Effector memory CD4-positive, alpha-beta T cell (primary cell): Measurements from ENCODE around the gene RASL11B.

Experiments
- DNase-seq, 3 donors: peaks; one replicate each; pipeline ENCODE4 v3.0.0-alpha.2; 2020
- H3K27ac ChIP-seq: 2 replicates; pipeline ENCODE4 v1.7.0; 2013; ENCODE audit warnings: mild to moderate bottlenecking, low read length, moderate library complexity; ENCODE audit not compliant: insufficient read depth, poor library complexity, severe bottlenecking
- H3K27me3 ChIP-seq: replicated peaks from 2 replicates; pipeline ENCODE4 v1.7.0; 2013; ENCODE audit warnings: mild to moderate bottlenecking, low read length; ENCODE audit not compliant: insufficient read depth, control insufficient read depth, poor library complexity, severe bottlenecking
- H3K36me3 ChIP-seq: 2 replicates; pipeline ENCODE4 v1.7.0; 2013; ENCODE audit warnings: mild to moderate bottlenecking, low read length, moderate library complexity; ENCODE audit not compliant: control insufficient read depth, insufficient read depth
- H3K4me1 ChIP-seq: 2 replicates; pipeline ENCODE4 v1.7.0; 2013; ENCODE audit warnings: low read length, mild to moderate bottlenecking; ENCODE audit not compliant: control insufficient read depth, insufficient read depth, poor library complexity, severe bottlenecking
- H3K4me3 ChIP-seq: 2 replicates; pipeline ENCODE4 v1.7.0; 2013; ENCODE audit warnings: low read length, low read depth, mild to moderate bottlenecking; ENCODE audit not compliant: insufficient read depth, poor library complexity, severe bottlenecking
- H3K9me3 ChIP-seq: 2 replicates; pipeline ENCODE4 v1.7.0; 2013; ENCODE audit warnings: mild to moderate bottlenecking, low read length, moderate library complexity; ENCODE audit not compliant: control insufficient read depth

Gene RASL11B

DNA sequence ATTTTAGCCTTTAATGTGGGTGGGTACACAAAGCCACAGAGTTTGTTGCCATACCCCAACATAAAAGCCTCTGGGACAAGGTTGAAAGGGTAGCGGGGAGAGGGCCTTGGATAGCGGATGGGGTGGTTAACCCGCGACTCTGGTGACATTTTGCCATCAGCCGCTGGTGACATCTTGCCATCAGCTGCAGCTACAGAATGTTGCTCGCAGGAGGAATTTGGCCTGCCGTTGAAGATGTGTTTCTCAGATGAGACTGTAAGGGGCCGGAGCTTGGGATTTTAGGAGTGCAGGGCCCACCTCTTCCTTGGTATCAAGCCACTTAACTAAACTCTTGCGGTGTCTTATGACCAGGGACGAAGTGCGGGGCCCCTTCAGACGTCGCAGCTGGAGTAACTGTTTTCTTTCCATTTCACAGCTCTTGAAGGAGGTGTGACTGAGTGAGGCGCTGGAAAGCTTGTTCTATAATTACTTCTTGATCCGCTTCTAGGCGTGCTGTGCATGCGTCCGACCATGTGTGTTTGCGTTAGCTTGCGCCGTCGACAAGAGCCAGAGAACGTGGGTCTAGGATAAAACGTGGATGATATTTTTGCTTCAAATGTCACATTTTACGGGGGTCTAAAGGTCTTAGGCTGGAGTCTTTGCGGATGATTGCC lies 820 bp upstream of the RASL11B start:
- Histone ChIP-seq H3K27ac (no peak overlapping the region), H3K4me3 (peak overlapping the region; percentile 63), H3K36me3 (no peaks in the 10 kb centered on the region), H3K9me3 (no peaks in the 10 kb centered on the region), H3K27me3 (peaks cover 2% of the 10 kb centered on the region), H3K4me1 (peaks cover 13% of the 10 kb centered on the region)
- DNase-seq, result no peak

DNA sequence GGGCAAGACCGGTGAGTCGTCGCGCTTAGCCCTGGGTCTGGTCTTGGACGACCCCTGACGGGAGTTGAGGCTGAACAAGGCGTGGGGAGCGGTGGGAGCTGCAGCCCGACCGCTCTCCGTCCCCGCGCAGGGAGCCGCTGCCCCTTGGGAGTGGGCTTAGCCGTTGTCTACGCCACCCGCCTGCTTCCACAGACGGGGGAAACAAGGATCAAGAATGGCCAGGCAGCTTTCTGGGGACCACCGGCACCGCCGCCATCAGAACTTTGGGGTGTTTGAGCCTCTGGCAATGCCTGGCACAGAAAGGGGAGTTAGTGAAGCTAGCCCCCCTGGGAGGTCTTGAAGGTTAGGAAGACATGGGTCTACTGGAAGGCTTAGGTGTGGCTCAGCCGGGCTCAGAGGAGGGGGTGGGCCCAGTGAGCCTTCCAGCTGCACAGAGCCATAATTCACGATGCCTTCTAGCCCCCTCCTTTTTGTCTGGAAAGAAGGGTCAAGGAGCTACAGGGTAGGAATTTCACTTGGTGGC lies 583 bp downstream of the RASL11B start:
- Histone ChIP-seq H3K4me3 (peak overlapping the region; percentile 63), H3K9me3 (no peaks in the 10 kb centered on the region), H3K4me1 (peaks cover 13% of the 10 kb centered on the region), H3K36me3 (no peaks in the 10 kb centered on the region), H3K27ac (no peak overlapping the region), H3K27me3 (peaks cover 2% of the 10 kb centered on the region)
- DNase-seq, result no peak

DNA sequence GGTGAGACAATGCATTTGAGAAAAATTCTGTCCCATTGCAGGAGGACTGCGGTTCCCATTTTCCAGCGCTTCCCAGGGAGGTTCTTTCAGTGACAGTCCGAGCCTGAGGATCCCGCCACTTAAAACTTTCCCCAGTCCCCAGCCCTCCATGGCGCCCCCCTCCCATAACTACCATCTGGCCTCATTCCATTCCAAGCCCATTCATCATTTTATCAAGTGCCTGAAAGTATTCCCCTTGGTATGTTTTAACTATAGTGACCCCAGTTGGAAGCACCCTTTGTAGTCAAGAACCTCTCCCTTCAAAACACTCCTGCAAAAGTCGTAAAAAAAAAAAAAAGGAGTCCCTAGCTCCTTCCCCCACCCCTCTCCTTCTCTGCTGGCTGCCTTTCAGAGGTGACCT lies 1.2 kb downstream of the RASL11B start:
- Histone ChIP-seq H3K4me1 (peaks cover 13% of the 10 kb centered on the region), H3K9me3 (no peaks in the 10 kb centered on the region), H3K36me3 (no peaks in the 10 kb centered on the region), H3K27ac (no peak overlapping the region), H3K4me3 (no peak overlapping the region), H3K27me3 (peaks cover 2% of the 10 kb centered on the region)
- no peak for DNase-seq

DNA sequence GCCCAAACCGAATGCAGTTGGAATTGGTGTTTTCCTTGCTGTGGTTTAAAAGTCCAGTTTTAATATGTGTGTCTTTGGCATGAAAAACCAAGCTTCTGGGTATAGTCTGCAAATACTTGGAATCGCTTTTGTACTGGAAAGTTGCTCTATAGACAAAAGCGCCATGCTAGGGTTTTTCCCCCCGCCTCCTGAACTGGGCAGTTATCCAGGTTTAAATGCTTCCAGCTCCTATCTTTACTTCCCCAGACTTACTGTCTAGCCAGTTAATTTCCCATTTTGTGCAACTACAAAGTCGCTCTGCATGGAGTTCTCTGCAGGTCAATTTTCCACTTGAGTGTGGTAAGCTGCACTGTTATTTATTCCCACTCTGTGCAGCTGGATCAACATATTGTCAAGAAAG lies 2.7 kb downstream of the RASL11B start:
- Histone ChIP-seq H3K9me3 (no peaks in the 10 kb centered on the region), H3K27ac (no peak overlapping the region), H3K36me3 (no peaks in the 10 kb centered on the region), H3K4me1 (peaks cover 13% of the 10 kb centered on the region), H3K27me3 (peaks cover 2% of the 10 kb centered on the region), H3K4me3 (no peak overlapping the region)
- DNase-seq, result no peak

DNA sequence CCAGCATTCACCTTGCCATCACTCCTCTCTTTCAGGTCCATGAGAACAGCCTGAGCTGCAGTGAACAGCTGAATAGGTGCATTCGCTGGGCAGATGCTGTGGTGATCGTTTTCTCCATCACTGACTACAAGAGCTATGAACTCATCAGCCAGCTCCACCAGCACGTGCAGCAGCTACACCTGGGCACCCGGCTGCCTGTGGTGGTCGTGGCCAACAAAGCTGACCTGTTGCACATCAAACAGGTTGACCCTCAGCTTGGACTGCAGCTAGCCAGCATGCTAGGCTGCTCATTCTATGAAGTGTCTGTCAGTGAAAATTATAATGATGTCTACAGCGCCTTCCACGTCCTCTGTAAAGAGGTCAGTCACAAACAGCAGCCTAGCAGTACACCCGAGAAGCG lies 3.2 kb downstream of the RASL11B start:
- Histone ChIP-seq H3K4me1 (peaks cover 13% of the 10 kb centered on the region), H3K27me3 (peaks cover 2% of the 10 kb centered on the region), H3K9me3 (no peaks in the 10 kb centered on the region), H3K27ac (no peak overlapping the region), H3K4me3 (no peak overlapping the region), H3K36me3 (no peaks in the 10 kb centered on the region)
- no peak for DNase-seq

DNA sequence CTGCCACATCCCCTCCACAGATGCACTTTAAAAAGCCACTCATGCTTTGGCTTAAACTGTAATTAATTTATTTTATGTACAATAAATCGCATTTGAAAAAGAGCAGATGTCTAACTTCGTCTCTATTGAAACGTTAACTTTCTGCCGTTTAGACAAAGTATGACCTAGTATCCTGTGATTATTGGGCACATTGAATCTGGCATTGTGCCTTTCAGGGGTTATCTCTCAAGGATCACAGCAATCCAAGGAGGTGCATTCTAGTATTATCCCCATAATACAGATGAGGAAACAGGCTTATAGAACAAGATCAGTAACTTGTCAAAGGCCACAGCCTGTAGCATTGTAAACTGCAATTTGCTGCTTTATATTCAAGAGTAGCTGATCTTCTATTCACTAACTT lies 4.6 kb downstream of the RASL11B start:
- no peak overlapping the region for H3K4me3 ChIP-seq
- H3K36me3 ChIP-seq, result no peaks in the 10 kb centered on the region
- no peaks in the 10 kb centered on the region for H3K9me3 ChIP-seq
- H3K27ac ChIP-seq, result no peak overlapping the region
- no peaks in the 10 kb centered on the region for H3K27me3 ChIP-seq
- DNase-seq, result no peak
- peaks cover 9% of the 10 kb centered on the region for H3K4me1 ChIP-seq

DNA sequence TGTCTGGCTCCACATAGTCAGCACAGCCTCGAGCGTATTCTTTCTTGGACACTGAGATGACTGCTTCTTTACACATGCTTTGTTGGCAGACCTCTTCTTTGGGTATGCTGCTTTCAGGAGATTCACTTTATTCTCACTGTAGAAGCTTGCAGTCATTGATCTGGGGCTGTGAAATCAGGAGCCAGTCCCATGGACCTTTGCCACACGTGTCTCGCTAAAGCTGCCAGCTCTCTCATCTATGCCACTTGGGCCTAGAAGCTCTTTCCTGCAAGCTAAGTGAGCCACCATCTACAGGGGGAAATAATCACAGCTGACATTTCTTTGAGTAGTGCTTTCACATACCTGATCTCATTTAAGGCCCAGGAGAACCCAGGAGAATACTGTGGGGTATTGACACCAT lies 5.0 kb downstream of the RASL11B start:
- Histone ChIP-seq H3K27me3 (no peaks in the 10 kb centered on the region), H3K9me3 (no peaks in the 10 kb centered on the region), H3K4me3 (no peak overlapping the region), H3K4me1 (peaks cover 7% of the 10 kb centered on the region), H3K36me3 (peaks cover 2% of the 10 kb centered on the region), H3K27ac (no peak overlapping the region)
- DNase-seq, result no peak

DNA sequence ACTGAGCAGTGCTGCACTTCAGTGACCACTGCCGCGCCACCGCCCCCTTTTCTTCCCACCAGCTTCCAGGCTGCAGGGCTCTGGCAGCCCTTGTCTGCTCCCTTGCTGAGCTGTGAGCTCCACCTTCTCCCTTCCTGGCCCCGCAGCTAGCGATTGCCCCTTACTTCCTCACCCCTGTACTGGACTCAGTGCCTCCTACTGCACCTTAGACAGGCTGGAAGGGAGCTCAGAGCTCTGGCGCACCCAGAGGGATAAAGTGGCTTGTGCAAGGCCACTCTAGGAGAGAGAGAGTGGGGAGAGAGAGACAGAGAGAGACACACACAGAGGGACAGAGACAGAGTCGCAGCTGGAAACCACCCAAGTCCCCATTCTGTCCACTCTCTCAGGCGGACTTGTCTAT lies 6.0 kb downstream of the RASL11B start:
- Histone ChIP-seq H3K27ac (no peak overlapping the region), H3K9me3 (no peaks in the 10 kb centered on the region), H3K36me3 (peaks cover 6% of the 10 kb centered on the region), H3K4me1 (no peaks in the 10 kb centered on the region), H3K27me3 (no peaks in the 10 kb centered on the region), H3K4me3 (no peak overlapping the region)
- DNase-seq, result no peak

DNA sequence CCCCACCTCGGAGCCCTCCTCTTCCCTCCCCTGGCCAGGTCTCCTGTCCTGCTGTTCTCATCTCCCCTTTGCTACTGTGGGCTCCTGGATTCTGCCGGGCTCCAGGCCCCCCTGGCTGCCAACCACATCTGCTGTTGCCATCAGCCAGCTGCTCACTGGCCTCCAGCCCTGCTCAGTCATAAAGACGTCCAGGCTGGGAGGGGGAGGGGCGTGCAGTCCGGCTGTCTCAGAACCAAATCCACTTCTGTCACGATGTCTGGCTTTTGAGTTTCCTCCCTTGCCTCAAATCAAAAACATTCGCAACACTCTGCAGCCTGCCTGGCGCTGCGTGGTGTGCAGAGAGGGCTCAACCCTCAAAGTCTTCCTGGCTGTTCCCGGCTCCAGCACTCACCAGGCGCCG lies 7.1 kb downstream of the RASL11B start:
- peaks cover 6% of the 10 kb centered on the region for H3K36me3 ChIP-seq
- no peaks in the 10 kb centered on the region for H3K27me3 ChIP-seq
- no peak overlapping the region for H3K4me3 ChIP-seq
- H3K9me3 ChIP-seq, result no peaks in the 10 kb centered on the region
- H3K4me1 ChIP-seq, result no peaks in the 10 kb centered on the region
- no peak overlapping the region for H3K27ac ChIP-seq
- DNase-seq, result no peak

DNA sequence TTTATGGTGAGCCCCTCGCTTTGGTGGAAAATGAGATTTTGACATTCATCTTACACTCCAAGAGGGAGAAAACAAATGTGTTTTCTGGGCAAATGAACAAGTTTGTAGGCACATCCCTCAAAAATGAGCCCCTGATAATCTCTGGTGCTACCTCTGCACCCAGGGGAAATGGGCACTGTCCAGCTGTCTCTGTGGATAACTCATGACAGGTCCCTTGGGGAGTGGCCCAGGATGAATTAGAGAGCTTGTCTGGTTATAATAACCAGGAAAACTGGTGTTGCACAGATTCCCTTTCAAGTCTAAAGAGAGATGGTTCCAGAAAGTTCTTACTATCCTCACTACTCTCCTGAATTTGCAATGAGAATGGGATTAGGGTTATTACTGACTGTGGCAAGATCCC lies 7.5 kb downstream of the RASL11B start:
- Histone ChIP-seq H3K9me3 (no peaks in the 10 kb centered on the region), H3K4me3 (no peak overlapping the region), H3K36me3 (peaks cover 6% of the 10 kb centered on the region), H3K27ac (no peak overlapping the region), H3K27me3 (no peaks in the 10 kb centered on the region), H3K4me1 (no peaks in the 10 kb centered on the region)
- DNase-seq, result no peak
